GM12878 (cell line): ENCODE measurements around the gene CFAP91. TPM values are rescaled to one million over a fixed set of nuclear protein-coding genes. Genes with fewer than 3 reads are reported as not detected.

ENCODE experiments used
- EGR1 ChIP-seq, 2 experiments: IDR thresholded peaks; 1 replicate in 1 of 2; 2 replicates in 1 of 2; pipeline ENCODE4 v1.6.1; 2011 to 2012; ENCODE audit warnings: low read depth in 2 of 2, low read length in 2 of 2, borderline replicate concordance in 1 of 2, mild to moderate bottlenecking in 1 of 2, moderate library complexity in 1 of 2
- IRF4 ChIP-seq: IDR thresholded peaks from 2 replicates; pipeline ENCODE4 v1.6.1; 2011; ENCODE audit warnings: low read depth, low read length
- KAT2A ChIP-seq: conservative IDR thresholded peaks from 2 replicates; pipeline ENCODE4 v1.6.1; 2011; ENCODE audit warnings: low read depth, low read length; ENCODE audit not compliant: control insufficient read depth
- SPI1 ChIP-seq: IDR thresholded peaks from 2 replicates; pipeline ENCODE4 v1.6.1; 2011; ENCODE audit warnings: low read depth, mild to moderate bottlenecking, low read length, moderate library complexity, borderline replicate concordance; ENCODE audit not compliant: insufficient read depth
- SRF ChIP-seq, 2 experiments: IDR thresholded peaks; 2 replicates each; pipeline ENCODE4 v1.6.1; 2011; ENCODE audit warnings: low read depth in 2 of 2, low read length in 2 of 2, mild to moderate bottlenecking in 1 of 2, moderate library complexity in 1 of 2
- SUZ12 ChIP-seq: fragments of 200-600 bp; sonication (generic); IDR thresholded peaks from one replicate; pipeline ENCODE4 v1.6.1; 2018; ENCODE audit warnings: antibody characterized with exemption, mild to moderate bottlenecking; ENCODE audit not compliant: unreplicated experiment
- TCF7 ChIP-seq: IDR thresholded peaks from 2 replicates; pipeline ENCODE4 v1.6.1; 2014; ENCODE audit warnings: antibody characterized with exemption, borderline replicate concordance
- polyA plus RNA-seq, 11 experiments: library from polyadenylated mRNA; depleted of rRNA in 4 of 11; unstranded in 6 of 11; stranded (reverse) in 5 of 11; fragments of >200 nt; fragmentation: Nextera tagmentation in 4 of 11; fragmentation: Illumina TruSeq in 1 of 11; extraction: Ambion mirVana in 4 of 11; extraction: Trizol in 1 of 11; gene quantifications; 1 replicate in 1 of 11; 2 replicates in 10 of 11; pipeline versions ENCODE4 v1.2.1 to v1.2.3, GENCODE V29; 2011 to 2016; ENCODE audit warnings: inconsistent platforms in 2 of 11, missing spikeins in 2 of 11, low read depth in 1 of 11
- total RNA-seq, 4 experiments: library from RNA; depleted of rRNA in 3 of 4; stranded (reverse); fragments of >200 nt in 3 of 4; fragmentation: Illumina TruSeq in 1 of 4; extraction: Trizol in 1 of 4; gene quantifications; 2 replicates each; pipeline versions ENCODE4 v1.2.1 to v1.2.3, GENCODE V29; 2013 to 2021
- TF ChIP-seq, protein P1 (sequence below): fragments of 450-650 bp; IDR thresholded peaks from 2 replicates; pipeline ENCODE4 v1.6.1; 2017; ENCODE audit warnings: mild to moderate bottlenecking, low read depth, inconsistent platforms; ENCODE audit not compliant: poor library complexity, severe bottlenecking
- TF ChIP-seq, protein P2 (sequence below): IDR thresholded peaks from 2 replicates; pipeline ENCODE4 v1.6.1; 2012; ENCODE audit warnings: low read depth, low read length, improper control_type of control experiment

Gene CFAP91
- total and polyA plus RNA-seq, 10 of the 15 experiments (the other 5 are each of a cell fraction or from before 2014, with no cell fraction given): 0.03 to 2.2 (median 0.92) TPM

- TF ChIP-seq, protein P1, sequence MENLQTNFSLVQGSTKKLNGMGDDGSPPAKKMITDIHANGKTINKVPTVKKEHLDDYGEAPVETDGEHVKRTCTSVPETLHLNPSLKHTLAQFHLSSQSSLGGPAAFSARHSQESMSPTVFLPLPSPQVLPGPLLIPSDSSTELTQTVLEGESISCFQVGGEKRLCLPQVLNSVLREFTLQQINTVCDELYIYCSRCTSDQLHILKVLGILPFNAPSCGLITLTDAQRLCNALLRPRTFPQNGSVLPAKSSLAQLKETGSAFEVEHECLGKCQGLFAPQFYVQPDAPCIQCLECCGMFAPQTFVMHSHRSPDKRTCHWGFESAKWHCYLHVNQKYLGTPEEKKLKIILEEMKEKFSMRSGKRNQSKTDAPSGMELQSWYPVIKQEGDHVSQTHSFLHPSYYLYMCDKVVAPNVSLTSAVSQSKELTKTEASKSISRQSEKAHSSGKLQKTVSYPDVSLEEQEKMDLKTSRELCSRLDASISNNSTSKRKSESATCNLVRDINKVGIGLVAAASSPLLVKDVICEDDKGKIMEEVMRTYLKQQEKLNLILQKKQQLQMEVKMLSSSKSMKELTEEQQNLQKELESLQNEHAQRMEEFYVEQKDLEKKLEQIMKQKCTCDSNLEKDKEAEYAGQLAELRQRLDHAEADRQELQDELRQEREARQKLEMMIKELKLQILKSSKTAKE: no peak
- TF ChIP-seq EGR1 (IDR thresholded peaks at IDR 0.05; ENCODE audit: borderline replicate concordance in 1 of 2, low read depth in 2 of 2, low read length in 2 of 2) (no peak), SUZ12 (no peak), KAT2A (no peak), TCF7 (no peak), SPI1 (no peak), SRF (IDR thresholded peaks at IDR 0.05; ENCODE audit: low read depth in 2 of 2, low read length in 2 of 2) (no peak), IRF4 (no peak)
- TF ChIP-seq, protein P2, sequence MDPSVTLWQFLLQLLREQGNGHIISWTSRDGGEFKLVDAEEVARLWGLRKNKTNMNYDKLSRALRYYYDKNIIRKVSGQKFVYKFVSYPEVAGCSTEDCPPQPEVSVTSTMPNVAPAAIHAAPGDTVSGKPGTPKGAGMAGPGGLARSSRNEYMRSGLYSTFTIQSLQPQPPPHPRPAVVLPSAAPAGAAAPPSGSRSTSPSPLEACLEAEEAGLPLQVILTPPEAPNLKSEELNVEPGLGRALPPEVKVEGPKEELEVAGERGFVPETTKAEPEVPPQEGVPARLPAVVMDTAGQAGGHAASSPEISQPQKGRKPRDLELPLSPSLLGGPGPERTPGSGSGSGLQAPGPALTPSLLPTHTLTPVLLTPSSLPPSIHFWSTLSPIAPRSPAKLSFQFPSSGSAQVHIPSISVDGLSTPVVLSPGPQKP: no peak
Observed at GRCh38 chr3:119662604-119663373, 40.0 kb upstream of the CFAP91 start (continued).
